SU-DHL-6 (cell line): ENCODE results near the gene TSPAN17.
"Not testable (repeated sequence)": the region's sequence is repeated elsewhere in the genome, so short reads cannot be mapped to it uniquely, and the experiment has no call there.

Source experiments
- H2AFZ ChIP-seq: fragments of 200-600 bp; sonication (generic); 2 replicates; pipeline ENCODE4 v1.6.1; 2014; ENCODE audit warnings: low read depth, mild to moderate bottlenecking, moderate library complexity, mixed read lengths, antibody characterized with exemption, low read length; ENCODE audit not compliant: severe bottlenecking
- H3F3A ChIP-seq: fragments of 200-600 bp; shearing (Covaris generic); 2 replicates; pipeline ENCODE4 v1.6.0; 2016; ENCODE audit warnings: antibody characterized with exemption, mild to moderate bottlenecking; ENCODE audit not compliant: insufficient read depth
- H3K27ac ChIP-seq: fragments of 200-600 bp; sonication (generic); 2 replicates; pipeline ENCODE4 v1.5.1; 2016; ENCODE audit warnings: low read depth, mild to moderate bottlenecking, low read length, moderate library complexity, mixed read lengths
- H3K27me3 ChIP-seq: fragments of 200-600 bp; sonication (generic), shearing (Covaris generic); 2 replicates; pipeline ENCODE4 v1.6.0; 2014; ENCODE audit warnings: mild to moderate bottlenecking, low read length
- H3K36me3 ChIP-seq: fragments of 200-600 bp; sonication (generic); 2 replicates; pipeline ENCODE4 v1.6.1; 2014; ENCODE audit warnings: mild to moderate bottlenecking, low read length, mixed read lengths
- H3K4me2 ChIP-seq: fragments of 300-600, 200-600 bp; shearing (Covaris generic), sonication (generic); 2 replicates; pipeline ENCODE4 v1.6.0; 2014; ENCODE audit warnings: low read length, low read depth, mild to moderate bottlenecking; ENCODE audit not compliant: poor library complexity, severe bottlenecking
- H3K4me3 ChIP-seq: fragments of 200-600 bp; sonication (generic); 2 replicates; pipeline ENCODE4 v1.5.1; 2014; ENCODE audit warnings: antibody characterized with exemption, low read length, mild to moderate bottlenecking, mixed read lengths; ENCODE audit not compliant: insufficient read depth, poor library complexity, severe bottlenecking
- H3K79me2 ChIP-seq: fragments of 200-600 bp; sonication (generic); 2 replicates; pipeline ENCODE4 v1.6.1; 2014; ENCODE audit warnings: mild to moderate bottlenecking, low read length, moderate library complexity; ENCODE audit not compliant: insufficient read depth
- H3K9ac ChIP-seq: fragments of 200-600 bp; sonication (generic); 2 replicates; pipeline ENCODE4 v1.7.0; 2014; ENCODE audit warnings: mild to moderate bottlenecking, low read length
- H3K9me2 ChIP-seq: fragments of 200-600 bp; sonication (generic); replicated peaks from 2 replicates; pipeline ENCODE4 v1.6.1; 2014; ENCODE audit warnings: low read length; ENCODE audit not compliant: insufficient read depth
- H3K9me3 ChIP-seq: fragments of 200-600 bp; sonication (generic); 2 replicates; pipeline ENCODE4 v1.6.1; 2014; ENCODE audit warnings: low read length, mixed read lengths; ENCODE audit not compliant: insufficient read depth
- H4K20me1 ChIP-seq: fragments of 200-600 bp; sonication (generic); 2 replicates; pipeline ENCODE4 v1.6.1; 2014; ENCODE audit warnings: low read depth, mild to moderate bottlenecking, antibody characterized with exemption, low read length, moderate library complexity, mixed read lengths
- EZH2phosphoT487 ChIP-seq: fragments of 200-600 bp; sonication (generic), shearing (Covaris generic); conservative IDR thresholded peaks from 2 replicates; pipeline ENCODE4 v1.6.1; 2018; ENCODE audit warnings: mild to moderate bottlenecking, antibody characterized with exemption, low read length, moderate library complexity, mixed read lengths
- TF ChIP-seq, protein P1 (sequence below): fragments of 200-600 bp; sonication (generic); IDR thresholded peaks from one replicate; pipeline ENCODE4 v1.5.1; 2017; ENCODE audit warnings: antibody characterized with exemption, mild to moderate bottlenecking, low read length, moderate library complexity; ENCODE audit not compliant: insufficient read depth, poor library complexity, severe bottlenecking

TSPAN17 gene

GRCh38 chr5:176647030-176647842 lies at the start of gene TSPAN17:
TSPAN17 (plus strand) TSS chr5:176647484; CDS start chr5:176647616, 132 bp downstream.
- no peaks in the 10 kb centered on the region for H3K9me2 ChIP-seq
- H3K9me3 ChIP-seq = no peaks in the 10 kb centered on the region
- H3K36me3 ChIP-seq = no peaks in the 10 kb centered on the region
- H3F3A ChIP-seq = 0 out of 2 replicates have a peak, but pooled peaks cover 4% of the 10 kb centered on the region
- TF ChIP-seq EZH2phosphoT487 = no peak
- TF ChIP-seq, protein P1, sequence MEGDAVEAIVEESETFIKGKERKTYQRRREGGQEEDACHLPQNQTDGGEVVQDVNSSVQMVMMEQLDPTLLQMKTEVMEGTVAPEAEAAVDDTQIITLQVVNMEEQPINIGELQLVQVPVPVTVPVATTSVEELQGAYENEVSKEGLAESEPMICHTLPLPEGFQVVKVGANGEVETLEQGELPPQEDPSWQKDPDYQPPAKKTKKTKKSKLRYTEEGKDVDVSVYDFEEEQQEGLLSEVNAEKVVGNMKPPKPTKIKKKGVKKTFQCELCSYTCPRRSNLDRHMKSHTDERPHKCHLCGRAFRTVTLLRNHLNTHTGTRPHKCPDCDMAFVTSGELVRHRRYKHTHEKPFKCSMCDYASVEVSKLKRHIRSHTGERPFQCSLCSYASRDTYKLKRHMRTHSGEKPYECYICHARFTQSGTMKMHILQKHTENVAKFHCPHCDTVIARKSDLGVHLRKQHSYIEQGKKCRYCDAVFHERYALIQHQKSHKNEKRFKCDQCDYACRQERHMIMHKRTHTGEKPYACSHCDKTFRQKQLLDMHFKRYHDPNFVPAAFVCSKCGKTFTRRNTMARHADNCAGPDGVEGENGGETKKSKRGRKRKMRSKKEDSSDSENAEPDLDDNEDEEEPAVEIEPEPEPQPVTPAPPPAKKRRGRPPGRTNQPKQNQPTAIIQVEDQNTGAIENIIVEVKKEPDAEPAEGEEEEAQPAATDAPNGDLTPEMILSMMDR = no peak
- H3K27ac ChIP-seq = no peak within 1 kb of the TSS
- H4K20me1 ChIP-seq = no peaks in the 10 kb centered on the region
- H3K79me2 ChIP-seq = no peaks in the 10 kb centered on the region
- H3K4me2 ChIP-seq = peak within 1 kb of the TSS; percentile 82
- peak within 1 kb of the TSS; percentile 59 for H3K4me3 ChIP-seq
- H3K27me3 ChIP-seq = no peaks in the 10 kb centered on the region
- peak within 1 kb of the TSS; percentile 94 for H2AFZ ChIP-seq
- H3K9ac ChIP-seq = peak within 1 kb of the TSS; percentile 62

DNA sequence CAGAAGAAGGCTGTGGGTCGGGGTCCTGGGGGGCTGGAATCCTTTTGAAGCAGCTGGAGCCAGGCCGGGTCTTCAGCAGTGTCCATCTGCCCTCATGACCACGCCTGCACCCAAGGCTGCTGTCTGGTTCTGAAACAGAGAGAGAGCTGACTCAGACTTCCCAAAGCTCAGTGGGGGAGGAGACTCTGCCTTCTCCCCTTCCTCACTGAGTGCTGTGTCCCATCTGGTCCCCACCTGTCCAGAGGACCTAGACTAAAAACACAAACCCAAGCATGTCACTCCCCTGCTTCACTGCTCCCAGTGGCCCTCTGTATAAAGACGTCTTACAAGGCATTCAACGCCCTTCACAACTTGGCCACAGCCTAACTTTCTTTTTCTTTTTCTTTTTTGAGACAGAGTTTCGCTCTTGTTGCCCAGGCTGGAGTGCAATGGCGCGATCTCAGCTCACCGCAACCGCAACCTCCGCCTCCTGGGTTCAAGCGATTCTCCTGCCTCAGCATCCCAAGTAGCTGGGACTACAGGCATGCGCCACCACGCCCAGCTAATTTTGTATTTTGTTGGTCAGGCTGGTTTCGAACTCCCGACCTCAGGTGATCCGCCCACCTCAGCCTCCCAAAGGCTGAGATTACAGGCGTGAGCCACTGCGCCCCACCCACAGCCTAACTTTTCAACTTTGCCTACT lies 47.4 kb upstream of the TSPAN17 start:
- H3K27ac ChIP-seq, H3F3A ChIP-seq, H3K9me3 ChIP-seq, H3K9me2 ChIP-seq, H3K9ac ChIP-seq, H2AFZ ChIP-seq, H3K4me3 ChIP-seq, H3K36me3 ChIP-seq, H3K27me3 ChIP-seq, H3K79me2 ChIP-seq, H4K20me1 ChIP-seq, H3K4me2 ChIP-seq: not testable (repeated sequence)

DNA sequence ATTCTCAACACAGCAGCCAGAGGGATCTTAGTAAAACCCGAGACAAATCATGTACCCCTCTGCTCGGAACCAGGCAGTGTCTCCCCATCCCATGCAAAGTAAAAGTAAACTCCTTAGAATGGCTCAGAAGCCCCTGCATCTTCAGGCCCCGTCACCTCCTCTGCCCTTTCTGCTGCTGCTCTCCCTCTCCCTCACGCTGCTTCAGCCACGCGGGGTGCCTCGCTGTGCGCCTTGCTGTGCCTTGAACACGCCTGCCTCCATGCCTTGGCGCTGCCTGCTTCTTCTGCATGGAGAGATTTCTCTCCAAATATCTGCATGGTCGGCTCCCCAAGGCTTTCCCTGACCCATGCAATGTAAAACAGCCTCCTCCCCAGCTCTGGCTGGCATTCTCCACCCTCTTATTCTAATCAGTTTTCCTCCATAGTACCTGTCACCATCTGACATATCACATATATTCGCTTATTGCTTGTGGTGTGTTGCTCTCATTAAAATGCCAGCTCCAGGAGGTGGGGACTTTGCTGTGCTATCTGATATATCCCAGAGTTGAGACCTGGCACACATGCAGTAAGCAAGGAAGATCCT lies 45.3 kb upstream of the TSPAN17 start:
- Histone ChIP-seq H3K36me3 (no peaks in the 10 kb centered on the region), H3F3A (no peaks in the 10 kb centered on the region), H3K27me3 (no peaks in the 10 kb centered on the region)

More for the DNA sequence above, 45.3 kb upstream of the TSPAN17 start:
- Histone ChIP-seq H2AFZ (no peak overlapping the region), H3K4me2 (no peak overlapping the region), H3K9ac (no peak overlapping the region), H3K27ac (no peak overlapping the region), H4K20me1 (no peaks in the 10 kb centered on the region), H3K79me2 (no peaks in the 10 kb centered on the region), H3K4me3 (no peak overlapping the region), H3K9me2 (no peaks in the 10 kb centered on the region), H3K9me3 (no peaks in the 10 kb centered on the region)
- TF ChIP-seq, protein P1 = no peak
- no peak for TF ChIP-seq EZH2phosphoT487
